Islet of Langerhans (tissue), 1 donor: Measurements from ENCODE around the gene PKIG.
"Not testable (repeated sequence)": the region's sequence is repeated elsewhere in the genome, so short reads cannot be mapped to it uniquely, and the experiment has no call there.

Experiments
- FAIRE-seq: peaks from one replicate; lab custom pipeline; 2011; peaks lifted over from hg19 to GRCh38; lab: Jason Lieb, UNC

Gene PKIG

DNA sequence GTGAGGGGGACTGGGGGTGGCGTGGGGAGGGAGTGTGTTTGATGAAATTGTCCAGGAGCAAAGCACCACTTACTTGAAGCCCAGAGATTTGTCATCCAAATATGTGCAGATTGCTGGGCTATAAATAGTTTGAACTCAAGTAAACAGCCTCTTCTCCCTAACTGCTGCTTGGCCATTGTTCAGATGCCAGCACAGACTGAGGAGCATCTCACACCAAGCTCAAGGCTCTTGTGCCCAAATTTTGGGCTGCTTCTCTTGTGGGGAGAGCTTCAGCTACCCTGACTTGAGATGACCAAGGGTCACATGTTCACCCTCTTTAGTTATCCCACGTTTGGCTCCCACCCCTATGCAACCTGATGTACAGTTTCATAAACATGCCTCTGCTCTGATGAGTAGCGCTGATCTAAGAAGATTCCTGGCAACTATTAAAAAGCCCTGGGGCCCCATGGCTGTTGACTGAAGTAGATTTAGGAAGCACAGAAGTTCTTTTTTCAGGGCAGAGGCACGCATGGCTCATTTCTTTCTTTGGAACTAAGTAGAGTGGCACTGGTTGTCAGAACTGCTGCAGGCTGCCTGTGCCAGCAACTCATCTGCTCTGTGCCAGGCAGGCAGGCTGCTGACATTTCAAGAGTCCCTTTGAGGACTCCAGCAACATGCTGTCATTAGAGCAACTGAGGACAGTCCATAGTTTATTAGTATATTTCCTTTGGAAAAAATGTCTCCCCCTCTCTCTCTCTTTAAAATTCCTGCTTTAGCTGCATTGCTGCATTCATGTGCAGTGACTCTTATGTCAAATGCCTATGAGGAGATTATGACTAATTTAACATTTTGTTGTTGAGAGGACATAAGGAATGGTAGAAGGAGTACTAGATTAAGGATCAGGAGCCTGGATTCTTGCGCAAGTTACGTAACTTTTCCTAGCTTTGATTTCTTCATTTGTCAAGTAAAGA is 9.6 kb upstream of the PKIG start:
- no peak for FAIRE-seq

DNA sequence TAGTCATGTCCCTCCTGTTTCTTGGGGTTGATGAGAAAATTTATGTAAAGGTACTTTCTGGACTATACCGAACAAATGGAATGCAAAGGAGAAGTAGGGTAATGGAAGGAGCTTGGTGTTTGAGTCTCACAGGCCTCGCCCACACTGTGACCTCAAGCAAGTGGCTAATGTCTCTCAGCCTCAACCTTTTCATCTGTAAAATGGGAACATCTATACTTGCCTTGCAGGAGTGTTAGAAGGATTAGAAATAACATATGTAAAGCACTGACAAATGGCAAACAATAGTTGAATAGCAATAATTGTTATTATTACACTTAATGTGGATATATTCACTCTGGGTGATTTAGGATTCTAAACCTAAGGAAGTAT is 8.9 kb upstream of the PKIG start:
- FAIRE-seq: no peak

- FAIRE-seq: no peak
These were observed 8.0 kb upstream of the PKIG start for GRCh38 chr20:44574372-44574771.

- FAIRE-seq: no peak
These were observed 6.1 kb upstream of the PKIG start for GRCh38 chr20:44576297-44576696.

GRCh38 chr20:44579313-44580081 is 2.9 kb upstream of the PKIG start:
- FAIRE-seq: no peak

- no peak for FAIRE-seq
These were observed 1.7 kb upstream of the PKIG start for GRCh38 chr20:44580581-44581268.

DNA sequence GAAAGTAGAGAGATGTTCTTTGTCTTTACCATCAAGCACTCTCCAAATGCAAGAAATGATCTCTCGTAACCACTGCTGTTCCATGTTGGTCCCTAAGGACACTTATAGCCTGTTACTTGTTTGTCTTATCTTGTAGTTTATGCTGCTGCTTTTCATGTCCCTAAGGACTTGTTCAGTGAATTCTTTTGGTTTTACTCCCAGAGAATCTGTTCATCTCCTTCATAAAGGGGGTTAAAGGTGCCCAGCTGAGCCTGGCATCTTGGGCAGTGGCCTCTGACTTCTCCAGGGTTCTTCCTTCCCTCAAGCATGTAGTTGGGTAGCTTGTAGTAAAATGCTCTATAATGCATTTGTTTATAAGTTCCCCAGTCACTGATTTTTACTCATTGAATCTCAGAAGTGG is 864 bp upstream of the PKIG start:
- FAIRE-seq: no peak

DNA sequence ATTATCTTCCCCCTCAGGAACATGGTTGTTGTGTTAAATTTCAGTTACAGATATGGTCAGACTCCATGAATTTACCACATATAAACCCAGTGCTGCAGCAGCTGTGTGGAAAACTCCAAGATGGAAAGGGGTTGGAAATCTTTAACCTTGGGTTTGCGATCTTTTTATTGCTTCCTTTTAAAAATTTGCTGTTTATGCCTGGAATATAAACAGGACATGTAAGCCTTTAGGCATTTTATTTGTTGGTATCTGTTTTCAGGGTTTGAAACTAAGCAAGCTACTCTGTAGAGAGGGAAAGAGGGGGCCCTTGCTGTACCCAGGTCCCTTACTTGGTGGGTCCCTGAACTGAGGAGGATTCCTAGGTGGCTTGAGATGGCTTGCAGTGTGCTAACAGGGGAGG is 778 bp downstream of the PKIG start:
- no peak for FAIRE-seq

DNA sequence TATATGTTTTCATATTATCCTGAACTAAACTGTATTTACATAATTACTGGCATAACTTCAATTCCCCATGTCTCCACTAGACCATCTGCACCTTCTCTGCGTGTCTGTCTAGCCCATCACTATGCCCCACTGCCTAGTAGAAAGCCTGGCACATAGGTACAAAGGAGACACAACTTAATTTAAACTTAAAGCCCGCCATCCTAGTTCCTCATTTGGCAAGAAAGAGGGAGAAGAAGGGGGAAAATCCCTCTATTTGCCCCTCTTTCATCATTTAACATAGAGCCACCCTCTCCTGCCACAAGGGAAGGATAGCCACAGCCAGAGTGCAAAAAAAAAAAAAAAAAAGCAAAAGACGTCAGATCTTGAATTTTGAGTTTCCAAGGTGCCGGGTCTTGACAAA is 1.8 kb downstream of the PKIG start:
- no peak for FAIRE-seq

DNA sequence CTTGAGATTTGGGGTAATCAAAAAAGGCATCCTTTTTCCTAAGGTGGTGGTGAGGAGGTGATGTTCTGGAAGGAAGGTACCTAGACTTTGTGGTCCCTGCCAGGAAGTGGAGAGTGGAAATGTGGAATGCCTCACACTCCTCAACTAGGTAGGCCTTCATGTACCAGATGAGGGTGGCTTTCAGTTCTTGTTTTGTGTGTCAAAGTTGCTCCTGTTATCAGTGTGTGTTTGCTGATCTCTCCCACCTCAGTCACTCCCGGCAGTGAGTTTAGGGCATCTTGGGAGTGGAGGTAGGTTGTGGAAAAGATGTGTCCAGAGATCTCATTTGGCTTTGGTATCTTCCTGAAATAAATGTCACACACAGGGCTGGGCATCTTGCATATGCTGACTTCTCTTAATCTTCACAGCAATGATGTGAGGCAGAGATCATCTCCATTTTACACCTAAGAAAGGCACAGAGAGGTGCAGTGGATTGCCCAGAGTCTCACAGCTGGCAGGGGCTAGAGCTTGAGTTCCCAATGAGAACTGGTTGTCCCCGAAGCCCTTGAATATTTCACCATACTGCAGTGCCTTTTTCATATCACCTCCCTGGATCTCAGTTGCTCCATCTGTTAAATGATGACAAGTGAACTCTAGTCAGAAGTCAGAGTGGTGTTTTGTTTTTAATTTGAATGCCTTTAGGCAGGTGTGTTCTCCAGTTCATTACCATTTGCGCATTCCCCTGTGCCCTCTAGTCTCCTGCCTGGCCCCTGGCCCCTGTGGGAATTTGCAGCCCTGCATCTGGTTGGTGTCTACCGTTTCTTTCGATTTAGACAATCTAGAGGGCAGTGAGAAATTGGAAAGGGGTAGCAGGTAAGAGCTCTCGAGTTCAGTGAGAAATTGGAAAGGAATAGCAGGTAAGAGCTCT is 2.9 kb downstream of the PKIG start:
- no peak for FAIRE-seq

GRCh38 chr20:44586289-44586911 is 4.0 kb downstream of the PKIG start:
- FAIRE-seq: no peak

GRCh38 chr20:44587035-44587980 is 4.9 kb downstream of the PKIG start:
- no peak for FAIRE-seq

DNA sequence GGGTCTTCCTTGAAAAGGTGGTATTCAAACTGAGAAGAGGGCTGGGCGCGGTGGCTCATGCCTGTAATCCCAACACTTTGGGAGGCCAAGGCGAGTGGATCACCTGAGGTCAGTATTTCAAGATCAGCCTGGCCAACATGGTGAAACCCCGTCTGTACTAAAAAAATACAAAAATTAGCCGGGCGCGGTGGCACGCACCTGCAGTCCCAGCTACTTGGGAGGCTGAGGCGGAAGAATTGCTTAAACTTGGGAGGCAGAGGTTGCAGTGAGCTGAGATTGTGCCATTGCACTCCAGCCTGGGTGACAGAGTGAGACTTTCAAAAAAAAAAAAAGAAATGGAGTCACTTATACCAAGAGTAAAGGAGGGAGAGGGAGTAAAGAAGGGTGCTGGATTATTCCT is 5.9 kb downstream of the PKIG start:
- FAIRE-seq: not testable (repeated sequence)

DNA sequence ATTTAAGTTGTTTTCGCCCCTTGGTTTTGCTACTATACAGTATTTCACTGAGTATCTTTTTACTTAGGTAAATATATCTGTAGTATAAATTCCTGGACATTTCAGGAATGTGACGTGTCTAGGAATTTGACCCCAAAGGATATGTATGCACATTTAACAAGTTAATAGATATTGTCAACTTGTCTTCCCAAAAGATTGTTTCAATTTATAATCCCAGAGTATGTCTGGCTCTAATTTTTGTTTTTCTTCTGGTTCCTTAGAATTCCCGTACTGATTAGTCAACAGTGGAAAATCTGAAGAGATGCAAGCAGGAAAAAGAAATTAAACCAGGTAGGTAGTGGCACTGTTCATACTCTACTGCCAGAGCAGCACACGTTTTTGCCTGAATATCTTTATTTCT is 7.2 kb downstream of the PKIG start:
- no peak for FAIRE-seq

- FAIRE-seq: no peak
These were observed 8.8 kb downstream of the PKIG start for GRCh38 chr20:44590980-44591778.

- no peak for FAIRE-seq
These were observed 10.0 kb downstream of the PKIG start for GRCh38 chr20:44592366-44592765.

GRCh38 chr20:44593751-44594150 is 11.4 kb downstream of the PKIG start:
- no peak for FAIRE-seq

GRCh38 chr20:44594730-44595129 is 12.4 kb downstream of the PKIG start:
- no peak for FAIRE-seq

GRCh38 chr20:44596010-44596409 is 13.6 kb downstream of the PKIG start:
- no peak for FAIRE-seq
